Type B pancreatic cell (in vitro differentiated cells): ENCODE data around the gene SPOUT1. TPM values are rescaled to one million over a fixed set of nuclear protein-coding genes. Genes with fewer than 3 reads are reported as not detected.

Source experiments
- DNase-seq: peaks from one replicate; pipeline ENCODE4 v3.0.0; 2021; ENCODE audit warnings: mixed read lengths; ENCODE audit not compliant: unreplicated experiment; ENCODE audit errors: extremely low spot score
- H3K27ac Mint-ChIP-seq: 2 replicates; pipeline ENCODE4 v1.8.0; 2021; ENCODE audit warnings: mild to moderate bottlenecking, mixed read lengths
- H3K27me3 Mint-ChIP-seq: 2 replicates; pipeline ENCODE4 v1.8.0; 2021; ENCODE audit warnings: mixed read lengths
- H3K36me3 Mint-ChIP-seq: 2 replicates; pipeline ENCODE4 v1.8.0; 2021; ENCODE audit warnings: mixed read lengths
- H3K4me1 Mint-ChIP-seq: one replicate; pipeline ENCODE4 v1.8.0; 2021; ENCODE audit warnings: mixed read lengths; ENCODE audit not compliant: unreplicated experiment
- H3K4me3 Mint-ChIP-seq: 2 replicates; pipeline ENCODE4 v1.8.0; 2021; ENCODE audit warnings: mild to moderate bottlenecking, mixed read lengths
- H3K9me3 Mint-ChIP-seq: 2 replicates; pipeline ENCODE4 v1.8.0; 2021; ENCODE audit warnings: mixed read lengths
- total RNA-seq: library from RNA; stranded (reverse); gene quantifications from 2 replicates; pipeline ENCODE4 v1.2.1, GENCODE V29; 2021; ENCODE audit warnings: low replicate concordance
- TF ChIP-seq, protein P1 (sequence below): fragments of 200-600 bp; sonication (generic); conservative IDR thresholded peaks from 2 replicates; pipeline ENCODE4 v1.5.0; 2021; ENCODE audit warnings: antibody characterized with exemption, mild to moderate bottlenecking

The SPOUT1 gene
- total RNA-seq, 1 donor from 2014 or later, result 53.4 TPM

GRCh38 chr9:128818839-128819715 is 10.5 kb downstream of the SPOUT1 start:
- H3K9me3 Mint-ChIP-seq, result no peaks in the 10 kb centered on the region
- H3K27me3 Mint-ChIP-seq, result no peaks in the 10 kb centered on the region
- H3K27ac Mint-ChIP-seq, result peak overlapping the region; percentile 62
- H3K4me1 Mint-ChIP-seq, result peaks cover 9% of the 10 kb centered on the region
- peak overlapping the region; percentile 89 for H3K4me3 Mint-ChIP-seq
- no peak for DNase-seq
- TF ChIP-seq, protein P1, sequence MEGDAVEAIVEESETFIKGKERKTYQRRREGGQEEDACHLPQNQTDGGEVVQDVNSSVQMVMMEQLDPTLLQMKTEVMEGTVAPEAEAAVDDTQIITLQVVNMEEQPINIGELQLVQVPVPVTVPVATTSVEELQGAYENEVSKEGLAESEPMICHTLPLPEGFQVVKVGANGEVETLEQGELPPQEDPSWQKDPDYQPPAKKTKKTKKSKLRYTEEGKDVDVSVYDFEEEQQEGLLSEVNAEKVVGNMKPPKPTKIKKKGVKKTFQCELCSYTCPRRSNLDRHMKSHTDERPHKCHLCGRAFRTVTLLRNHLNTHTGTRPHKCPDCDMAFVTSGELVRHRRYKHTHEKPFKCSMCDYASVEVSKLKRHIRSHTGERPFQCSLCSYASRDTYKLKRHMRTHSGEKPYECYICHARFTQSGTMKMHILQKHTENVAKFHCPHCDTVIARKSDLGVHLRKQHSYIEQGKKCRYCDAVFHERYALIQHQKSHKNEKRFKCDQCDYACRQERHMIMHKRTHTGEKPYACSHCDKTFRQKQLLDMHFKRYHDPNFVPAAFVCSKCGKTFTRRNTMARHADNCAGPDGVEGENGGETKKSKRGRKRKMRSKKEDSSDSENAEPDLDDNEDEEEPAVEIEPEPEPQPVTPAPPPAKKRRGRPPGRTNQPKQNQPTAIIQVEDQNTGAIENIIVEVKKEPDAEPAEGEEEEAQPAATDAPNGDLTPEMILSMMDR, result no peak
- H3K36me3 Mint-ChIP-seq, result no peaks in the 10 kb centered on the region

DNA sequence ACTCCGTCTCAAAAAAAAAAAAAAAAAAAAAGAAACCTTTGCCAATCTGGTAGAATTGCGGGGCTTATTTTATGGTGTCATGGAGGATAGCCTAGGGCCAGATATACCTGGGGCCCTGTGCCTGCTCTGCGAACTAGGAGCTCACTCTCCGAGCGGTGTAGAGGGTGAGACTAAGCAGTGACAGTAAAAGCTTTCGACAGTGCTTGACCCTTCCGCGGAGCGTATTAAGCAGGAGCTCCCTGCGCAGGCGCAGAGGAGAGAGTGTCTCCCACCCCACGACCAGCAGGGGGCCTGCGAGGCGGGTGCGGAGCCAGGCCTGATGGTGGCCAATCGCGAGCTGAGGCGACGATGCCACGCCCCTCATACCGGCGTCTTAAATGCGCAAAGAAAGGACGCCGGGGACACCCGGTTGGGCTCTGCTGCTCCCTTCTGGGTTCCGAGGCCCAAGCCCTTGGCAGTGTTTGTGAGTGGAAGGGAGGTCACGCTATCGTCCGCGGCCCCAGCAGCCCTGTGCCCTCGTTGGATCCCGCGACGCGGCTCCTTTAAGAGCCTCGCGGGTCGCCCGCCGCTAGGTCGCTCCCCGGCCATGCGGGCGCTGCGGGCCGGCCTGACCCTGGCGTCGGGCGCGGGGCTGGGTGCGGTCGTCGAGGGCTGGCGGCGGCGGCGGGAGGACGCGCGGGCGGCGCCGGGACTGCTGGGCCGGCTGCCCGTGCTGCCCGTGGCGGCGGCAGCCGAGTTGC is 11.3 kb downstream of the SPOUT1 start, which contains the start of gene ENDOG:
TSS of gene ENDOG (plus strand) at position 402 of the 740 bp plus-strand sequence. CDS start at position 587, 185 bp downstream.
- DNase-seq, result peak; percentile 100
- H3K4me1 Mint-ChIP-seq, result peaks cover 9% of the 10 kb centered on the region
- H3K4me3 Mint-ChIP-seq, result peak within 1 kb of the TSS; percentile 89
- no peaks in the 10 kb centered on the region for H3K9me3 Mint-ChIP-seq
- no peaks in the 10 kb centered on the region for H3K27me3 Mint-ChIP-seq
- peak within 1 kb of the TSS; percentile 83 for H3K27ac Mint-ChIP-seq
- H3K36me3 Mint-ChIP-seq, result no peaks in the 10 kb centered on the region
- TF ChIP-seq, protein P1, result peak; percentile 94

GRCh38 chr9:128810873-128811272 is 18.7 kb downstream of the SPOUT1 start:
- Mint-ChIP-seq H3K4me1 (no peaks in the 10 kb centered on the region), H3K4me3 (peak overlapping the region; percentile 63), H3K9me3 (no peaks in the 10 kb centered on the region), H3K36me3 (no peaks in the 10 kb centered on the region), H3K27me3 (no peaks in the 10 kb centered on the region), H3K27ac (peak overlapping the region; percentile 41)
- no peak for DNase-seq
- TF ChIP-seq, protein P1, result no peak

- H3K4me1 Mint-ChIP-seq, result no peaks in the 10 kb centered on the region
- no peak overlapping the region for H3K27ac Mint-ChIP-seq
- DNase-seq, result no peak
- H3K27me3 Mint-ChIP-seq, result no peaks in the 10 kb centered on the region
- no peaks in the 10 kb centered on the region for H3K9me3 Mint-ChIP-seq
- H3K36me3 Mint-ChIP-seq, result no peaks in the 10 kb centered on the region
- no peak overlapping the region for H3K4me3 Mint-ChIP-seq
- TF ChIP-seq, protein P1, result no peak
Measured at GRCh38 chr9:128809831-128810230, 19.8 kb downstream of the SPOUT1 start.

DNA sequence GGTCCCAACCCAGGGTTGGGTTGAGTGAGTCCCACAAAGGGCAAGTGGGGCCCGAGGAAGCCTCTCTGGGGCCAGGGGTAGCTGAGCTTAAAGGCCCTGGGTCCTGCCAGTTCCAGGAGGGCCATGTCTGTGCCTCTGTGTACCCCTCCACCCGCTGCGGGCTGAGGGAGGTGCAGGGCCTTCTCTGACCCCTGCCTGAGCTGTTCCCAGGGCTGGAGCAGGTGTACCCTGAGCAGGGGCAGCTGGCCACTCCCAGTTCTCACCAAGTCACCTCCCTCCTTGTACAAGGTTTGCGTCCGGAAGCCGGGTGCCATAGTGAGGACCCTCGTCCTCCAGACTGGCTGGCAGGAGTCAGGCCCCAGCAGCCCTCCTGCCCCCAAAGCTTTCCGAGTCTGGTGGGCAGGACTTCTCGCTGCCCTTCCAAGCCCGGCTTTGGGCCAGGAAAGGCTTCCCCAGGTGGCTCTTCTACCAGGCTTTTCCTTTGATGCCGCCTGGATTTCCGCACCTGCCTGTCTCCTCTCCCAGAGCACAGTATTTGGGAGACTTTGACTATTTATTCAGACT is 20.5 kb downstream of the SPOUT1 start:
- no peak overlapping the region for H3K4me3 Mint-ChIP-seq
- no peaks in the 10 kb centered on the region for H3K27me3 Mint-ChIP-seq
- TF ChIP-seq, protein P1, result no peak
- no peak overlapping the region for H3K27ac Mint-ChIP-seq
- H3K9me3 Mint-ChIP-seq, result no peaks in the 10 kb centered on the region
- DNase-seq, result no peak
- H3K36me3 Mint-ChIP-seq, result no peaks in the 10 kb centered on the region
- H3K4me1 Mint-ChIP-seq, result no peaks in the 10 kb centered on the region
